ENCODE data around the gene EML6.
A peak's percentile ranks its signal among the peaks of the same experiment; 100 is the strongest.
"Not testable (repeated sequence)": the region's sequence is repeated elsewhere in the genome, so short reads cannot be mapped to it uniquely, and the experiment has no call there.

Gene EML6

DNA sequence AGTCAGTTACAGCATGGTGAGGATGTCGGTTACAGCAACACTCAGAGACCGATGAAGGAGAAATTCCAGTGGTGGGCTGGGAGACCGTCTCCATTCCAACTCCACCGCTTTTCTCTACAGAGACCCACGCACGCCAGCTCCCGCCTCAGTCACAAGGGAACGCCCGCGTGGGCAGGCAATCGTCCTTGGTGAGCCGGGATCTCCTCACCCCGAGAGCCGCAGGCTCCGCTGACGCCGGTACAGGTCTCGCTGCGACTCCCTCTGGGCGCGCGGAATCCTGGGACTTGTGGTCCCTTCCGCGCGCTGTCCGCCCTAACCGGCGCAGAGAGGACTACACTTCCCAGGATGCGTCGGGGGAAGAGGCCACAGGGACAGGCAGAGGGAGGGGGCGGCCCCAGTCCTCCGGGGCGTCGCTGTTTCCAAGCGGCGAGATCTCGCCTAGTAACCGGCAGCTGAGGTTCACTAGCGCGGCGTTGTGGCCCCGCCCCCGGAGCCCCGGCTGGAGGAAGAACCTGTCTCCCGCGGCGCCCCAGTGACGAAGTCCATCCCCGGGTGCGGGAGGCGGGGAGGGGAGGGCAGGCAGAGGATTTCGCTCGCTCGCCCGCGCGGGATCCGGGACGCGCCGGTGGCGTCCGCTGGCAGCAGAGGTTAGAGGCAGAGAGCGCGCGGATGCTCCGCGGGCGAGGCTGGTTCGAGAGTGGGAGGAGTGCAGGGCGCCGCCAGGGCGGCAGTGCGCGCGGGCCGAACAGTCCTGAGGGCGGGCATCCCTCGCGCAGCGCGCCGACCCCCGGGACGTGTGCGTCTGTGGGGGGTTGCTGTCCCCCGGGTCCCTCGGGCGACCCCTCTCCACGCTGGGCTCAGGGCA is at the start of gene EML6:
Gene EML6, plus strand, starts transcription at position 532 of the 865 bp plus-strand sequence. CDS start 1,400 bp downstream, outside the sequence.
- DNase-seq, result peak; percentile 99

GRCh38 chr2:54675281-54675680 is 48.2 kb upstream of the EML6 start:
- DNase-seq, result no peak

DNA sequence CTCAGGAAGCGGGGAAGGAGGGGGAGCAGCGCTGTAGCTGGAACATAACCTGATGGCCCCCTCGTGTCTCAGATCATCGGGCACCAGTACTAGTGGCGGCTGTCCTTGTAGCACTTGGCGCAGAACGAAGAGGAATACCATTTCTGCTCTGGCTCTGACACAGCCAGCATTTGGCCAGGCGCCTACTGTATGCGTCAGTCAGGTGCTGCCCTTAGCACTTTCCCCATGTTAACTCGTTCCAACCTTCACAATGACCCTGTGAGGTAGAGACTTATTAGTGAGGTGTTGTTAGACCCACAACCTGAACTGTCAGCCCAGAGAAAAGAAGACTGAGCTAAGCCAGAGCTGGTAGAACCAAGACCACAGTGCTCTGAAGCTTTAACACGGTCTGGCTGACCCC is 47.7 kb upstream of the EML6 start:
- DNase-seq, result no peak

DNA sequence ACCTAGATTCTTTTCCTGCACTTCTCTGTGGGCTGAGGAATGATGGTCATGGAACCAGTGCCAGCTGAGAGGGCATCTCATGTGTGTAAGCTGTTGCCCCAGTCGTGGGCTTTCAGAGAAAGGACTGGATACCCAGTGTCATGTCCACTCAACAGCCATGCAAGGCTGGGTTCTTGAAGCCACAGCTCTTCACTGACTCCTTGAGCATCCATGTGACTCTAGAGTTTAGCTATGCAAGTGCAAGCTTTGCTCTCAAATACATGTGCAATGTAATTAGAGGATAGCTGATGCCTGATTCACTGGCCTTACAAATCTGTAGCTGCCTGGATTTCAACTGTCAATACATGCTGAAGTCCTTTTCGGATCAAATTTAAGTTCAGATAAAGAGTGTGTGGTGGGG is 46.8 kb upstream of the EML6 start:
- no peak for DNase-seq

DNA sequence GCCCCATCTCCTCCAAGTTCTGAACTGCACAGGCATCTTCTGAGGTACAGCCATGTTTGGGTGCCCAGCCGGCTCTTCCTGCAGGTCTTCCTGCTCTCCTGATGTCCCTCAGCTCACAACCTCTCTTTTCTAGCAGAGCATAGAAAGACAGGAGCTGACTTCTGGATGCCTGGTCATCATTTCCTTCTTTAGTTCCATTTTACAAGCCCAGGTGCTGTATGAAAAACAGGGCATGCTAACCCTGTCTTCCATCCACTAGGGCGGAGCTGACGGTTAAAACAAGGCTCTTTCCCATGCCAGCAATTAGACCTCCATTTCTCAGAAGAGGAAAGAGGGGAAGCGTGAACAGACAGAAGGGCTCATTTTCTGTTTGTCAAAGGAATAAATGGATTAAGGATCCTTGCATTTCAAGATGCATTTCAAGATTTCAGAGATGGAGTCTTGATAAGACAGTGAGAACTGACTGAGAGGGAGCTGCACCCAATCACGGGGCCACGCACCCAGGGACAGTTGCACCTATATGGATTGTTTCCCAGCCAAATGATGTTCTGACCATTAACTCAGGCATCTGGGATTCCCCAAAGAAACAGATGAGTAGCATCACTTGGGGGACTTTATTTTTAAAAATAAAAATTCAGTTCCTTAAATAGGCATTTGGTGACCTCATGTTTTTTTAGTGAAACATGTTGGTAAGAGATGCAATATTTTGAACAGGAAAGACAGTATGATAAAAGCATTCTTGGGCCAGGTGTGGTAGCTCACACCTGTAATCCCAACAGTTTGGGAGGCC is 45.8 kb upstream of the EML6 start:
- no peak for DNase-seq

DNA sequence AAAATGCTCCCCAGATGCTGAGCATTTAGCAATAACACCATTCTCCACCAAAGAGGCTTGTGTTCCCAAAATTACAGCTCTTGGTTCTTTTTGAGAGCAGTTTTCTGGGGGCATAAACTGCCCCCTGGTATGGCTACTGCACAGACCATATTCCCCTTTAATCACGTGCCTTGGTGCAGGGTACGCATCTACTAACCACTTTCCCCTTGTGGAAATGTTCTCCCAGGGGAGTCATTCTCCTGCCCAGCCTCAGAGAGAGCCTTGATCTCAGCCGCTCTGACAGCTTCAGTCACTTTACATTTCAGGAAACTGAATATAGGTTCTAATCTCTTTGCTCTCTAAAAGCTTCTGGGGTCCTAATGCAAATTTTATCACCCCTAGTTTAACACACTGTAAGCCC is 44.7 kb upstream of the EML6 start:
- DNase-seq, result no peak

GRCh38 chr2:54680397-54681041 is 42.9 kb upstream of the EML6 start:
- no peak for DNase-seq

DNA sequence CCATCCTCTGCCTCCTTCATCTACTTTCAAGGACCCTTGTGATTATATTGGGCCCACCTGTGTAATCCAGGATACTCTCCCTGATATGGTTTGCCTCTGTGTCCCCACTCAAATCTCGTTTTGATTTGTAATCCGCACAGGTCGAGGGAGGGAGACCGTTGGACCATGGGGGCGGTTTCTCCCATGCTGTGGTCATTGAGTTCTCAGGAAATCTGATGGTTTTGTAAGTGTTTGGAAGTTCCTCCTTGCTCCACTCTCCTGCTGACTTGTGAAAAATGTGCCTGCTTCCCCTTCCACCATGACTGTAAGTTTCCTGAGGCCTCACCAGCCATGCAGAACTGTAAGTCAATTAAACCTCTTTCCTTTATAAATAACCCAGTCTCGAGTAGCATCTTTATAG is 42.0 kb upstream of the EML6 start:
- no peak for DNase-seq

DNA sequence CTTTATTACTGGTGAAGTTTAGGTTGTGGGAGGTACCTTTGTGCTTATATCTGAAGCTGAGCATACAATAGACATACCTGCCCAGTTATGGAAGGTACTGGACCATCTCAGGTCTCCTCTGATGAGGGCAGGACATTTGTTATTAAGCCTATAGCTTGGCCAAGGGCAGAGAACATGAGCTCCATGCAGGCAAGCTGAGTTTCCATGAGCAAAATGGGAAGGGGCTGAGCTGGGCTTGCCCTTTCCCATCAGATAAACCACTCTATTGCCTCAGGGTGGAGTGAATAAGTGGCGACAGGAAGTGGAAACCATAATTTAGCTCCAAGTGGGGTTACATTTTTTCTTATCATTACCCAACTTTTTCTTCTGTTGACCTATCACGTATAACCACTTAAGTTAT is 39.9 kb upstream of the EML6 start:
- no peak for DNase-seq

DNA sequence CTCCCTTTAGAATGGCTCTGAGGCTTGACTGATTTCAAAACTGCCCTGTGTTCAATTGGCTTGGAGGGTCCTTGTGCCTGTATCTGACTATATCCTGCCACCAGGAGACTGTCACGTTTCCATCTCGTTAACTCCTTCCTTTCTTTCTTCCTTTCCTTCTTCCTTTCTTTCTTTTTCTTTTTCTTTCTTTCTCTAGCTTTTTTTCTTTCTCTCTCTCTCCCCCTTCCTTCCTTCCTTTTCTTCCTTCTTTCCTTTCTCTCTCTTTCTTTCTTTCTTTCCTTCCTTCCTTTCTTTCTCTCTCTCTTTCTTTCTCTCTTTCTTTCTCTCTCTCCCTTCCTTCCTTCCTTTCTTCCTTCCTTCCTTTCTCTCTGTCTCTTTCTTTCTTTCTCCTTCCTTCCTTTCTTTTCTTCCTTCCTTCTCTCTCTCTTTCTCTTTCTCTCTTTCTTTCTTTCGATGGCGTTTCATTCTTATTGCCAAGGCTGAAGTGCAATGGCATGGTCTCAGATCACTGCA is 38.1 kb upstream of the EML6 start:
- no peak for DNase-seq

- DNase-seq, result no peak
These were observed 35.8 kb upstream of the EML6 start for GRCh38 chr2:54687595-54688152.

- DNase-seq, result no peak
These were observed 31.9 kb upstream of the EML6 start for GRCh38 chr2:54691445-54692135.

- DNase-seq, result no peak
These were observed 30.9 kb upstream of the EML6 start for GRCh38 chr2:54692556-54692955.

- DNase-seq, result no peak
These were observed 28.1 kb upstream of the EML6 start for GRCh38 chr2:54695378-54695777.

- no peak for DNase-seq
These were observed 25.5 kb upstream of the EML6 start for GRCh38 chr2:54697934-54698333.

- not testable (repeated sequence) for DNase-seq
These were observed 24.5 kb upstream of the EML6 start for GRCh38 chr2:54698926-54699325.

- DNase-seq, result no peak
These were observed 23.8 kb upstream of the EML6 start for GRCh38 chr2:54699665-54700064.

DNA sequence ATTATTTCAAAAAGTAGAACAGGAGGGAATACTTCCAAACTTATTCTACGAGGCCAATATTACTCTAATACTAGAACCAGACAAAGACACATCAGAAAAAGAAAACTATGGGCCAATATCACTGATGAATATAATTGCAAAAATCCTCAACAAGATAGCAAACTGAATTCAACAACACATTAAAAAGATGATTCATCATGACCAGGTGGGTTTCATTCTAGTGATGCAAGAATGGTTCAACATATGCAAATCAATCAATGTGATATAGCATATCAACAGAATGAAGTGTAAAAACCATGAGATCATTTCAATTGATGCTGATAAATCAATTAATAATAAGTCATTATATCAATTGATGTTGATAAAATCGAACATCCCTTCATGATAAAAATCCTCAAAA is 22.4 kb upstream of the EML6 start:
- DNase-seq, result no peak

GRCh38 chr2:54704238-54704637 is 19.2 kb upstream of the EML6 start:
- no peak for DNase-seq

DNA sequence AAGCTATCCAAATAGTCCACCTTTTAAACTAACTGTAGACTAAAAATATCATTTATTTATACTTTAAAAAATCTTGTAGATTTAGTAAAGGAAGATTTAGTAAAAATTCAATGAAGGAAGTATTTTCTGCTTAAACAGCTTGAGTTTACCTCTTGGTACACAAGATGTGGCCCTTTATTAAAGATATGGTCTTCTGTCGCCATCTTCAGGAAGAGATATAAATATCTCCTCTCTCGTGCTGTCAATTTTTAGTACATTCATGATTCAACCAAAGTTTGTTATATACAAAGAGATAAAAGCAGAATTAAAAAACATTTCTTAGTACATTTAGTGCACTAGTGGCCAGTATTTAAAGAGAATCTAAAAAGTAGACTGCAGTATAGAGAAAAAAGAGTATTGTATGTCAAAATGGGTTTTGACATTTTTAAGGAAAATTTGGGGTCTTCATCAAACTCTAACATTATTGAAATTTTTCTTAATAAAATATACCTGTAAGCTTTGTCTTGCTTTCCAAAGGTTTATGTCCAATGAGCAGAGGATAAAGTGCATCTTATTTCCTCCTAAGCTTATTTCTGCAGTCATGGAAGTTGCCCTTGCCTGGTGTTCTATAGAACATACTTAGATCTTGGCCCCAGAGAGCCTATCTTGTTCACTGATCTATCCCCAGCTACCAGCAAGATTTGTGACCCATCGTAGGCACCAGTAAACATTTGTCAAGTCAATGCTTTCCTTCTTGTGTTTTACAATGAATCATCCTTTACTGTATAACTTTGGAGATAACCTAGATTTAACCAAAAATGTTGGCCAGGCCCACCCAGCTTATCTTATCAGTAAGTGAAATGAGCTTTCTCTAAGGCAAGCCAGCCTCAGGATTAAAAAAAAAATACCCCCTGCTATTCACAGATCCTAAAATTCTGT is 18.5 kb upstream of the EML6 start:
- DNase-seq, result peak; percentile 80

DNA sequence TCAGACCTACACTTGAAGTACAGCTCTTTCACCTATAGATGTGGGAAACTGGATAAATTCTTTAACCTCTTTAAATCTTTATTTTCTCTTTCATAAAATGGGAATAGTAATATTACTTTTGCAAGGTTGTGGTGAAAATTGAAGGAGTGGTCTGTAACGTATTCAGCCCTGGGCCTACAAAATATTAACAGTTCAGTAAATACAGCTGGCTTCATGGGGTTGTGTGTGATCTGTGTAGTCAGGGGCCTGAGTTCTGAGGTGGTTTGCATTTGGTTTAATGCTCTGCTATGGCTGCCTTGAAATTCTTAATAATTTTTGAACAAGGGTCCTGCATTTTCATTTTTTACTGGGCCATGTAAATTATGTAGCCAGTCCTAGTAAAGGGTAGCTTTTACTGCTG is 16.8 kb upstream of the EML6 start:
- DNase-seq, result no peak

Data from midbrain (tissue), 1 donor.